Breast epithelium (tissue), 3 donors: ENCODE results near the gene FPGS.

Experiments
- POLR2A ChIP-seq: fragments of 450-650 bp; IDR thresholded peaks from one replicate; pipeline ENCODE4 v1.6.1; 2016; ENCODE audit warnings: antibody characterized with exemption, mild to moderate bottlenecking, moderate library complexity
- TF ChIP-seq, protein P1 (sequence below), 3 donors: fragments of 450-650 bp; IDR thresholded peaks; one replicate each; pipeline ENCODE4 v1.5.1; 2016 to 2017; ENCODE audit warnings: antibody characterized with exemption in 3 of 3, mild to moderate bottlenecking in 3 of 3, moderate library complexity in 3 of 3

DNA sequence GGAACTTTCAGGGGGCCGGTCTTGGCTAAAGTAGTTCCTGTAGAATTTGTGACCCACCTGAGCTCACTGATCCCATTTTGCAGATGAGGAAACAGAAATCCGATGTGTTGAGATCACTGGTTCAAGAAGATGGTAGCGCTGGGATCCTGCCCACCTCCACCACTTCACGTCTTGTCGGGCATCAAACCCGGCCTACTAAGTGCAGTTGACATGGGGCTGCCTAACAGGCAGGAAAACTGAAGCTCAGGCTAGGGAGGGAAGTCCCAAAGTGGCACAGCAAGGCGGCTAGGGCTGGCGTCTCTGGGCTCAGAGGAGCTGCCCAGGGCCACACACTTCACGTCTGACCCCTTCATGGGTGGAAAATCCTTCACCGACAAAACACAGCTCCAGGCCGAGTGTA is 52.3 kb downstream of the FPGS start:
- TF ChIP-seq, protein P1, sequence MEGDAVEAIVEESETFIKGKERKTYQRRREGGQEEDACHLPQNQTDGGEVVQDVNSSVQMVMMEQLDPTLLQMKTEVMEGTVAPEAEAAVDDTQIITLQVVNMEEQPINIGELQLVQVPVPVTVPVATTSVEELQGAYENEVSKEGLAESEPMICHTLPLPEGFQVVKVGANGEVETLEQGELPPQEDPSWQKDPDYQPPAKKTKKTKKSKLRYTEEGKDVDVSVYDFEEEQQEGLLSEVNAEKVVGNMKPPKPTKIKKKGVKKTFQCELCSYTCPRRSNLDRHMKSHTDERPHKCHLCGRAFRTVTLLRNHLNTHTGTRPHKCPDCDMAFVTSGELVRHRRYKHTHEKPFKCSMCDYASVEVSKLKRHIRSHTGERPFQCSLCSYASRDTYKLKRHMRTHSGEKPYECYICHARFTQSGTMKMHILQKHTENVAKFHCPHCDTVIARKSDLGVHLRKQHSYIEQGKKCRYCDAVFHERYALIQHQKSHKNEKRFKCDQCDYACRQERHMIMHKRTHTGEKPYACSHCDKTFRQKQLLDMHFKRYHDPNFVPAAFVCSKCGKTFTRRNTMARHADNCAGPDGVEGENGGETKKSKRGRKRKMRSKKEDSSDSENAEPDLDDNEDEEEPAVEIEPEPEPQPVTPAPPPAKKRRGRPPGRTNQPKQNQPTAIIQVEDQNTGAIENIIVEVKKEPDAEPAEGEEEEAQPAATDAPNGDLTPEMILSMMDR (IDR thresholded peaks at IDR 0.05), result no peak
- no peak for TF ChIP-seq POLR2A
